PC-3 (cell line): ENCODE measurements around the gene BIRC5. TPM values are rescaled to one million over a fixed set of nuclear protein-coding genes. Genes with fewer than 3 reads are reported as not detected.

Source experiments
- ATAC-seq: fragments of 200-7000 bp; cut with Tn5 transposase; 2 replicates; pipeline ENCODE4 v1.9.1; 2020; ENCODE audit warnings: mild to moderate bottlenecking, moderate library complexity
- BruUV-seq: library from RNA; stranded (reverse); fragments of 400-500 nt; replicated peaks from 2 replicates; lab custom pipeline; 2021; lab: Mats Ljungman, UMichigan
- CTCF ChIA-PET: fragments of 300-600 bp; sonication (Branson Sonifier 250); formaldehyde crosslinking; loops from one replicate; lab custom pipeline; 2022; ENCODE audit warnings: antibody characterized with exemption; lab: Charles Lee
- POLR2A ChIA-PET: fragments of 300-600 bp; sonication (Branson Sonifier 250); formaldehyde crosslinking; loops from one replicate; lab custom pipeline; 2022; ENCODE audit warnings: antibody characterized with exemption; ENCODE audit not compliant: unreplicated experiment; lab: Charles Lee
- DNase-seq: peaks from one replicate; pipeline ENCODE4 v3.0.0-alpha.2; 2015
- H2AFZ ChIP-seq: fragments of 300-600 bp; sonication (generic); 2 replicates; pipeline ENCODE4 v1.6.0; 2016; ENCODE audit warnings: antibody characterized with exemption, low read length
- H3F3A ChIP-seq: fragments of 300-600 bp; sonication (generic); one replicate; pipeline ENCODE4 v1.6.0; 2017; ENCODE audit warnings: antibody characterized with exemption, low read length, control low read depth, mild to moderate bottlenecking; ENCODE audit not compliant: unreplicated experiment
- H3K27ac ChIP-seq: fragments of 300-600 bp; sonication (generic); 2 replicates; pipeline ENCODE4 v1.5.1; 2016; ENCODE audit warnings: mild to moderate bottlenecking, low read length
- H3K27me3 ChIP-seq: fragments of 300-600 bp; sonication (generic); 2 replicates; pipeline ENCODE4 v1.6.1; 2016; ENCODE audit warnings: low read length, mixed read lengths
- H3K36me3 ChIP-seq: fragments of 300-600 bp; sonication (generic); 2 replicates; pipeline ENCODE4 v1.6.1; 2016; ENCODE audit warnings: low read depth, mixed run types, low read length, mixed read lengths
- H3K4me1 ChIP-seq: fragments of 300-600 bp; sonication (generic); 2 replicates; pipeline ENCODE4 v1.5.1; 2016; ENCODE audit warnings: low read length; ENCODE audit not compliant: insufficient read depth
- H3K4me2 ChIP-seq: fragments of 300-600 bp; sonication (generic); 2 replicates; pipeline ENCODE4 v1.6.0; 2016; ENCODE audit warnings: low read length
- H3K4me3 ChIP-seq: fragments of 300-600 bp; sonication (generic); 2 replicates; pipeline ENCODE4 v1.5.1; 2016; ENCODE audit warnings: mild to moderate bottlenecking, low read length, mixed read lengths
- H3K79me2 ChIP-seq: fragments of 300-600 bp; sonication (generic); 2 replicates; pipeline ENCODE4 v1.6.1; 2017; ENCODE audit warnings: low read length, mixed read lengths
- H3K9ac ChIP-seq: fragments of 300-600 bp; sonication (generic); 2 replicates; pipeline ENCODE4 v1.6.0; 2016; ENCODE audit warnings: mild to moderate bottlenecking, low read length
- H3K9me2 ChIP-seq: fragments of 300-600 bp; sonication (generic); replicated peaks from 2 replicates; pipeline ENCODE4 v1.6.1; 2016; ENCODE audit warnings: mixed run types, low read length, mixed read lengths
- H3K9me3 ChIP-seq: fragments of 300-600 bp; sonication (generic); 2 replicates; pipeline ENCODE4 v1.6.1; 2016; ENCODE audit warnings: low read length, mixed read lengths
- H4K20me1 ChIP-seq: fragments of 300-600 bp; sonication (generic); 2 replicates; pipeline ENCODE4 v1.6.1; 2016; ENCODE audit warnings: low read length, mixed read lengths
- EZH2 ChIP-seq: fragments of 300-600 bp; sonication (generic); IDR thresholded peaks from one replicate; pipeline ENCODE4 v1.6.1; 2017; ENCODE audit warnings: antibody characterized with exemption, mild to moderate bottlenecking, low read length; ENCODE audit not compliant: unreplicated experiment
- EZH2phosphoT487 ChIP-seq: fragments of 300-600 bp; sonication (generic); IDR thresholded peaks from 2 replicates; pipeline ENCODE4 v1.6.1; 2018; ENCODE audit warnings: mild to moderate bottlenecking, antibody characterized with exemption, low read length, borderline replicate concordance
- intact Hi-C: fragments of 100-400 bp; cut with micrococcal nuclease; formaldehyde crosslinking; loops from 2 replicates; pipeline ENCODE4 v1.9.0; 2023
- total RNA-seq: library from RNA; depleted of rRNA; stranded (reverse); fragments of >200 nt; gene quantifications from 2 replicates; pipeline ENCODE4 v1.2.3, GENCODE V29; 2014
- TF ChIP-seq, protein P1 (sequence below): fragments of 300-600 bp; sonication (generic); conservative IDR thresholded peaks from 2 replicates; pipeline ENCODE4 v1.5.1; 2017; ENCODE audit warnings: antibody characterized with exemption, low read depth, mild to moderate bottlenecking, low read length

The BIRC5 gene
- total RNA-seq, 1 experiment from 2014 or later: 304 TPM

DNA sequence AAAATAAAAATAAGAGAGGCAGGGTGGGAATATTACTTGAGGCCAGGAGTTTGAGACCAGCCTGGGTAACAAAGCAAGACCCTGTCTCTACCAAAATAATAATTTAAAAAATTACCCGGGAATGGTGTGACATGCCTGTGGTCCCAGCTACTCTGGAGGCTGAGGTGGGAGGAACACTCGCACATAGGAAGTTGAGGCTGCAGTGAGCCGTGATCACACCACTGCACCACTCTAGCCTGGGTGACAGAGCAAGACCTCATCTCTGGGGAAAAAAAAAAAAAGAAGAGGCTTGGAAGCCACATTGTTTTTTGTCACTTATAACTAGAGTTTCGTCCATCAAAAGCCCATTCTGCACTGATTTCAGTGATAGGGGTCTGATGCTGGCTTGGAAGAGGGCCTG lies 14.1 kb downstream of the BIRC5 start:
- H3K4me2 ChIP-seq: no peak overlapping the region
- 0 out of 2 replicates have a peak, but pooled peaks cover under 1% of the 10 kb centered on the region for H4K20me1 ChIP-seq
- peaks cover 12% of the 10 kb centered on the region for H3K36me3 ChIP-seq
- ATAC-seq (no peak), DNase-seq (no peak)
- H3K27me3 ChIP-seq: peaks cover 3% of the 10 kb centered on the region; the same call in 1 of the 2 replicates
- TF ChIP-seq EZH2: no peak
- TF ChIP-seq, protein P1, sequence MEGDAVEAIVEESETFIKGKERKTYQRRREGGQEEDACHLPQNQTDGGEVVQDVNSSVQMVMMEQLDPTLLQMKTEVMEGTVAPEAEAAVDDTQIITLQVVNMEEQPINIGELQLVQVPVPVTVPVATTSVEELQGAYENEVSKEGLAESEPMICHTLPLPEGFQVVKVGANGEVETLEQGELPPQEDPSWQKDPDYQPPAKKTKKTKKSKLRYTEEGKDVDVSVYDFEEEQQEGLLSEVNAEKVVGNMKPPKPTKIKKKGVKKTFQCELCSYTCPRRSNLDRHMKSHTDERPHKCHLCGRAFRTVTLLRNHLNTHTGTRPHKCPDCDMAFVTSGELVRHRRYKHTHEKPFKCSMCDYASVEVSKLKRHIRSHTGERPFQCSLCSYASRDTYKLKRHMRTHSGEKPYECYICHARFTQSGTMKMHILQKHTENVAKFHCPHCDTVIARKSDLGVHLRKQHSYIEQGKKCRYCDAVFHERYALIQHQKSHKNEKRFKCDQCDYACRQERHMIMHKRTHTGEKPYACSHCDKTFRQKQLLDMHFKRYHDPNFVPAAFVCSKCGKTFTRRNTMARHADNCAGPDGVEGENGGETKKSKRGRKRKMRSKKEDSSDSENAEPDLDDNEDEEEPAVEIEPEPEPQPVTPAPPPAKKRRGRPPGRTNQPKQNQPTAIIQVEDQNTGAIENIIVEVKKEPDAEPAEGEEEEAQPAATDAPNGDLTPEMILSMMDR: no peak
- TF ChIP-seq EZH2phosphoT487: no peak
- BruUV-seq: no TSS peak
- H3K4me1 ChIP-seq: peaks cover 8% of the 10 kb centered on the region; the same call in 1 of the 2 replicates
- H3K9me3 ChIP-seq: no peaks in the 10 kb centered on the region
- H3K27ac ChIP-seq: no peak overlapping the region
- H3K4me3 ChIP-seq: no peak overlapping the region
- CTCF ChIA-PET: interaction anchor here (0.7 to 1.5 kb wide), 2 partner anchors 18 to 23 kb away, joined by 4 to 12 read pairs; no protein-coding TSS in a partner anchor
- H3F3A ChIP-seq: peaks cover 2% of the 10 kb centered on the region
- intact Hi-C loops: no loop called here
- no peaks in the 10 kb centered on the region for H3K9me2 ChIP-seq
- H3K79me2 ChIP-seq: no peaks in the 10 kb centered on the region
- H3K9ac ChIP-seq: no peak overlapping the region
- no peak overlapping the region for H2AFZ ChIP-seq
- POLR2A ChIA-PET: interaction anchor here (0.6 to 0.7 kb wide), 2 partner anchors 22 to 339 kb away, joined by 4 to 5 read pairs; no protein-coding TSS in a partner anchor

DNA sequence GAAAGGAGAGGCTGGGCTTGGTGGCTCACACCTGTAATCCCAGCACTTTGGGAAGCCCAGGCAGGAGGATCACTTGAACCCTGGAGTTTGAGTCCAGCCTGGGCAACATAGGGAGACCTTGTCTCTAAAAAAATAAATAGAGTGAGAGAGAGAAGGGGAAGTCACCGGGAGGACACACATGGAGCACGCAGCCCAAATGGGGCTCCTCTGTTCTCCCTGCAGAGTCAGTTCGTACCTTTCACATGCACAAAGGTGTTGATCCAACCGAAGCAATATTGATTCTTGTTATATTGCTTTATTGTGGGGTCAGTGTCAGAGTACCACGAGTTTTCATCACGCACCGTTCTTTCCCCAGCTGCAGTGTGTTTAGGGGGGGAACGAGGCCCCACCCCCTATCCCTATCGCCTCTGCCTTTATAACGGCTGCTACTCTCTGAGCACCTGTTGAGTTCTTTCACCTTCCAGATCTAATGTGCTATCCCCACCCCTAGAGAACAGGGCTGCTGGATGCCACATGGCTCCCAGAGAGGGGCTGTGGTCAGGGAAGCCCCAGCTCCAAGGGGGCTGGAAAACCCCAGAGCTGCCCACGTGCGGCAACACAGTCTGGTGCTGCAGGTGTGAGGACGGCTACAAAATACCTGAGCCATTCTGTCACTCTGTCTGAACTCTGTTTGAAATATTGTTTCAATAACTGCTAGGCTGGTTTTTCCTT lies 16.4 kb downstream of the BIRC5 start:
- H3F3A ChIP-seq: no peaks in the 10 kb centered on the region
- no peaks in the 10 kb centered on the region for H4K20me1 ChIP-seq
- no peak overlapping the region for H3K4me2 ChIP-seq
- no peaks in the 10 kb centered on the region for H3K9me2 ChIP-seq
- no peaks in the 10 kb centered on the region for H3K79me2 ChIP-seq
- CTCF ChIA-PET: no interaction called here
- no peak overlapping the region for H2AFZ ChIP-seq
- no peak for DNase-seq
- TF ChIP-seq, protein P1: no peak
- TF ChIP-seq EZH2 (no peak), EZH2phosphoT487 (no peak)
- H3K4me1 ChIP-seq: peaks cover 8% of the 10 kb centered on the region; the same call in 1 of the 2 replicates
- no peaks in the 10 kb centered on the region for H3K9me3 ChIP-seq
- H3K27me3 ChIP-seq: peaks cover 3% of the 10 kb centered on the region; the same call in 1 of the 2 replicates
- intact Hi-C loops: no loop called here
- H3K27ac ChIP-seq: no peak overlapping the region
- H3K4me3 ChIP-seq: no peak overlapping the region
- no peaks in the 10 kb centered on the region; the same call in 1 of the 2 replicates for H3K36me3 ChIP-seq
- POLR2A ChIA-PET: no interaction called here
- no TSS peak for BruUV-seq
- H3K9ac ChIP-seq: no peak overlapping the region
- no peak for ATAC-seq
